ENCODE results near the gene C13orf46. TPM values are rescaled to one million over a fixed set of nuclear protein-coding genes. Genes with fewer than 3 reads are reported as not detected.
A peak's percentile ranks its signal among the peaks of the same experiment; 100 is the strongest.
"Not testable (repeated sequence)": the region's sequence is repeated elsewhere in the genome, so short reads cannot be mapped to it uniquely, and the experiment has no call there.

The C13orf46 gene
- total RNA-seq, 2 donors from 2014 or later = 0.75 to 3.4 TPM

- DNase-seq (peak in 1 of 2 donors; percentile 10), ATAC-seq (no peak)
- intact Hi-C loops (cut with DNase I, micrococcal nuclease) = no loop called here
These were observed 23.3 kb upstream of the C13orf46 start for GRCh38 chr13:113996912-113997745.

GRCh38 chr13:113996081-113996911 is 22.4 kb upstream of the C13orf46 start:
- DNase-seq (peak in 1 of 2 donors; percentile 19), ATAC-seq (no peak)
- intact Hi-C loops (cut with DNase I, micrococcal nuclease) = no loop called here

GRCh38 chr13:113995051-113995601 is 21.2 kb upstream of the C13orf46 start:
- intact Hi-C loops (cut with DNase I, micrococcal nuclease) = no loop called here
- DNase-seq (peak in 1 of 2 donors; percentile 15), ATAC-seq (no peak)

- DNase-seq = peak in 1 of 2 donors; percentile 7
- intact Hi-C loops (cut with DNase I, micrococcal nuclease) = no loop called here
- no peak for ATAC-seq
These were observed 18.6 kb upstream of the C13orf46 start for GRCh38 chr13:113992276-113993005.

GRCh38 chr13:113991676-113992179 is 17.9 kb upstream of the C13orf46 start:
- ATAC-seq = no peak
- peak in 1 of 2 donors; percentile 14 for DNase-seq
- intact Hi-C loops (cut with DNase I, micrococcal nuclease) = no loop called here

GRCh38 chr13:113991191-113991669 is 17.4 kb upstream of the C13orf46 start:
- DNase-seq = no peak

GRCh38 chr13:113990321-113990837 is 16.5 kb upstream of the C13orf46 start:
- intact Hi-C loops (cut with DNase I, micrococcal nuclease) = no loop called here
- no peak for ATAC-seq
- peak; percentile 0 to 1 for DNase-seq

More at GRCh38 chr13:113991191-113991669, 17.4 kb upstream of the C13orf46 start:
- intact Hi-C loops (cut with DNase I, micrococcal nuclease) = no loop called here
- ATAC-seq = no peak

GRCh38 chr13:113989585-113990300 is 15.9 kb upstream of the C13orf46 start:
- DNase-seq (peak in 1 of 2 donors; percentile 19), ATAC-seq (no peak)
- intact Hi-C loops (cut with DNase I, micrococcal nuclease) = no loop called here

GRCh38 chr13:113988859-113989258 is 15.0 kb upstream of the C13orf46 start:
- ATAC-seq; intact Hi-C loops (cut with DNase I, micrococcal nuclease): not testable (repeated sequence)
- DNase-seq = peak in 1 of 2 donors; percentile 4

- ATAC-seq = no peak
- peak in 1 of 2 donors; percentile 22 for DNase-seq
- intact Hi-C loops (cut with DNase I, micrococcal nuclease) = no loop called here
These were observed 8.4 kb upstream of the C13orf46 start for GRCh38 chr13:113982296-113982661.

GRCh38 chr13:113981611-113982295 is 7.9 kb upstream of the C13orf46 start:
- ATAC-seq (no peak), DNase-seq (peak in 1 of 2 donors; percentile 28)
- intact Hi-C loops (cut with DNase I, micrococcal nuclease) = no loop called here

GRCh38 chr13:113981194-113981605 is 7.3 kb upstream of the C13orf46 start:
- intact Hi-C loops (cut with DNase I, micrococcal nuclease) = no loop called here
- DNase-seq (peak; percentile 92 to 95), ATAC-seq (peak; percentile 95)

GRCh38 chr13:113980489-113981064 is 6.7 kb upstream of the C13orf46 start:
- DNase-seq = no peak
- intact Hi-C loops (cut with DNase I, micrococcal nuclease) = no loop called here
- ATAC-seq = no peak

- ATAC-seq (no peak), DNase-seq (no peak)
- intact Hi-C loops (cut with DNase I, micrococcal nuclease) = no loop called here
These were observed 6.1 kb upstream of the C13orf46 start for GRCh38 chr13:113979791-113980471.

- DNase-seq (no peak), ATAC-seq (no peak)
- intact Hi-C loops (cut with DNase I, micrococcal nuclease) = no loop called here
These were observed 5.0 kb upstream of the C13orf46 start for GRCh38 chr13:113978741-113979481.
